DMS114 treated with DMSO at 0.1 percent for 48 hours (cell line): ENCODE measurements around the gene CALR.
A peak's percentile ranks its signal among the peaks of the same experiment; 100 is the strongest.
"Not testable (repeated sequence)": the region's sequence is repeated elsewhere in the genome, so short reads cannot be mapped to it uniquely, and the experiment has no call there.

Experiments used
- DNase-seq: peaks from one replicate; lab custom pipeline; 2025; ENCODE audit not compliant: unreplicated experiment; lab: John Stamatoyannopoulos, UW

CALR gene

GRCh38 chr19:12933287-12934072 lies 4.9 kb upstream of the CALR start, which contains the start of gene FARSA:
Gene FARSA (minus strand): TSS chr19:12933711. CDS start chr19:12933696, 15 bp downstream.
- DNase-seq = peak; percentile 62

- no peak for DNase-seq
These were observed 3.3 kb upstream of the CALR start for GRCh38 chr19:12935071-12935470.

- no peak for DNase-seq
These were observed 1.8 kb upstream of the CALR start for GRCh38 chr19:12936582-12936981.

- DNase-seq = no peak
These were observed 1.1 kb upstream of the CALR start for GRCh38 chr19:12937093-12937926.

- no peak for DNase-seq
These were observed 581 bp downstream of the CALR start for GRCh38 chr19:12938779-12939601.

GRCh38 chr19:12939975-12940423 lies 1.6 kb downstream of the CALR start:
- no peak for DNase-seq

GRCh38 chr19:12940897-12941296 lies 2.5 kb downstream of the CALR start:
- DNase-seq = no peak

- DNase-seq = no peak
These were observed 5.1 kb downstream of the CALR start for GRCh38 chr19:12943437-12944044.

- no peak for DNase-seq
These were observed 5.8 kb downstream of the CALR start for GRCh38 chr19:12944104-12944674.

- peak; percentile 81 for DNase-seq
These were observed 7.2 kb downstream of the CALR start, which contains the start of gene RAD23A for GRCh38 chr19:12945479-12946091. Gene RAD23A (plus strand): TSS chr19:12945862. CDS start chr19:12945949, 87 bp downstream.

GRCh38 chr19:12946092-12946721 lies 7.8 kb downstream of the CALR start:
- no peak for DNase-seq

- no peak for DNase-seq
These were observed 8.5 kb downstream of the CALR start for GRCh38 chr19:12946731-12947496.

GRCh38 chr19:12947702-12948611 lies 9.5 kb downstream of the CALR start:
- DNase-seq = no peak

- DNase-seq = no peak
These were observed 10.4 kb downstream of the CALR start for GRCh38 chr19:12948612-12949362.

GRCh38 chr19:12949363-12950283 lies 11.2 kb downstream of the CALR start:
- no peak for DNase-seq

GRCh38 chr19:12952050-12952449 lies 13.6 kb downstream of the CALR start:
- DNase-seq = not testable (repeated sequence)
